Measurements from ENCODE around the gene NDRG2.

NDRG2 gene

DNA sequence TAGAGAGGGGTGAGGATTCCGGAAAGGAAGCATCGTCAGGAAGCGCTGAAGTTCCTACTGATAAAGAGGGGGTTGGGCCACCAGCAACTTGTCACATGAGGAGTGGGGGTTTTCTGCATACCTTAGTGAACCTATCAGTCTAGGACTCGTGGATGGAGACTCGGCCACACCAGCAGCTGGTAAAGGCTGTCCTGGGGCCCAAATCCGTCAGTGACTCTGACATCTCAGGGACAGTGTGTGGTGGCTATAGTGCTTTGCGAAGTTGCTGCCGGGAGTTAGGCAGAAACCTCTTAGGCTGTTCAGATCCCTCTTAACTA lies 53.2 kb downstream of the NDRG2 start:
- in situ Hi-C loops (cut with MboI; ENCODE audit: low pct_unique_long_range_greater_than_20kb, low sequenced_read_pairs, unreplicated experiment): no loop called here
- no peak for DNase-seq (ENCODE audit: low spot score)
- TF ChIP-seq, protein P1, sequence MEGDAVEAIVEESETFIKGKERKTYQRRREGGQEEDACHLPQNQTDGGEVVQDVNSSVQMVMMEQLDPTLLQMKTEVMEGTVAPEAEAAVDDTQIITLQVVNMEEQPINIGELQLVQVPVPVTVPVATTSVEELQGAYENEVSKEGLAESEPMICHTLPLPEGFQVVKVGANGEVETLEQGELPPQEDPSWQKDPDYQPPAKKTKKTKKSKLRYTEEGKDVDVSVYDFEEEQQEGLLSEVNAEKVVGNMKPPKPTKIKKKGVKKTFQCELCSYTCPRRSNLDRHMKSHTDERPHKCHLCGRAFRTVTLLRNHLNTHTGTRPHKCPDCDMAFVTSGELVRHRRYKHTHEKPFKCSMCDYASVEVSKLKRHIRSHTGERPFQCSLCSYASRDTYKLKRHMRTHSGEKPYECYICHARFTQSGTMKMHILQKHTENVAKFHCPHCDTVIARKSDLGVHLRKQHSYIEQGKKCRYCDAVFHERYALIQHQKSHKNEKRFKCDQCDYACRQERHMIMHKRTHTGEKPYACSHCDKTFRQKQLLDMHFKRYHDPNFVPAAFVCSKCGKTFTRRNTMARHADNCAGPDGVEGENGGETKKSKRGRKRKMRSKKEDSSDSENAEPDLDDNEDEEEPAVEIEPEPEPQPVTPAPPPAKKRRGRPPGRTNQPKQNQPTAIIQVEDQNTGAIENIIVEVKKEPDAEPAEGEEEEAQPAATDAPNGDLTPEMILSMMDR (IDR thresholded peaks at IDR 0.05; ENCODE audit: extremely low read depth, insufficient read depth, missing control alignments): no peak

GRCh38 chr14:20970983-20971704 lies 53.7 kb downstream of the NDRG2 start:
- TF ChIP-seq, protein P1 (IDR thresholded peaks at IDR 0.05; ENCODE audit: extremely low read depth, insufficient read depth, missing control alignments): peak; percentile 98
- DNase-seq (ENCODE audit: low spot score): peak; percentile 83
- in situ Hi-C loops (cut with MboI; ENCODE audit: low pct_unique_long_range_greater_than_20kb, low sequenced_read_pairs, unreplicated experiment): no loop called here

DNA sequence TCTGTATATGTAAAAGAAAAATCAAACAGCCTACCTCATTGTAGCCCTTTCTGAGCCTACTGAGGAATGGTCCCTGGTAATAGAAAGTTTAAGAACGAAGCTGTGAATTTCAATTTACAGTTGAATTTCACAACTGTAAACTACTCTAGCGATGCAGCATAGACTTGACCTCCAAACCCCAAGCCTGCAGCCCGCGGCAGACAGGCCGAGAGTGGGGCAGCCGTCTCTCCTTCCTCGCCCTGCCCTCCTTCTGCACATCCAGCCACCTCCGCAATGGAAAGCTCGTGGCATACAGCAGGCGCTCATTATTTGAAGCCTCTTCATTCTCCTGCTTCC lies 54.2 kb downstream of the NDRG2 start:
- in situ Hi-C loops (cut with MboI; ENCODE audit: low pct_unique_long_range_greater_than_20kb, low sequenced_read_pairs, unreplicated experiment): no loop called here
- TF ChIP-seq, protein P1 (IDR thresholded peaks at IDR 0.05; ENCODE audit: extremely low read depth, insufficient read depth, missing control alignments): no peak
- DNase-seq (ENCODE audit: low spot score): no peak

DNA sequence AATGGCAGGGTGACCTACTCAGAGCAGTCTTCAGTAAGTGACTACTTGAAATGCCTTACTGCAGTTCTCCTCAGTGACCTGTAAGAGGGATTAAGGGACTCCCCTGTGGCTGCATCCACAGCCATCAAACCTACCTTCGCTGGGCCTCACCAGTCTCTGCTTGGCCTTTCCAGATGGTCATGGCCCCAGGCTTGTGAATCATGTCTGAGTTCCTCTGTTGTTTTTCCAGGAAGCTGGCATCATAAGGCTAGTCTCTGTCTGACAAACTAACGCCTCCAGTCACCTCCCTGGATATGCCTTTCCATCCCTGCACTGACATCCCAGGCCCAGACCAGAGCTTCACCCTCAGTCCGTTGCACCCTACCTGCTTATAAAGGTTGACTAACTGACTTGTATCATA lies 55.5 kb downstream of the NDRG2 start:
- in situ Hi-C loops (cut with MboI; ENCODE audit: low pct_unique_long_range_greater_than_20kb, low sequenced_read_pairs, unreplicated experiment): no loop called here
- TF ChIP-seq, protein P1 (IDR thresholded peaks at IDR 0.05; ENCODE audit: extremely low read depth, insufficient read depth, missing control alignments): no peak
- no peak for DNase-seq (ENCODE audit: low spot score)

All from GM13977 (cell line).